OCI-LY7 (cell line): ENCODE data around the gene SLC25A23.

Experiments used
- CTCF ChIP-seq: fragments of 200-600 bp; sonication (generic); conservative IDR thresholded peaks from 2 replicates; pipeline ENCODE4 v1.5.1; 2014; ENCODE audit warnings: mild to moderate bottlenecking, antibody characterized with exemption, low read length, moderate library complexity, mixed read lengths
- EZH2phosphoT487 ChIP-seq: fragments of 200-600 bp; sonication (generic); IDR thresholded peaks from 2 replicates; pipeline ENCODE4 v1.6.1; 2018; ENCODE audit warnings: low read depth, borderline replicate concordance, mild to moderate bottlenecking, mixed run types, antibody characterized with exemption, low read length, moderate library complexity, mixed read lengths

GRCh38 chr19:6440905-6441304, 18.7 kb downstream of the SLC25A23 start:
- TF ChIP-seq CTCF (no peak), EZH2phosphoT487 (no peak)
